Subcutaneous adipose tissue (tissue), 4 donors: ENCODE results near the gene KISS1R. TPM values are rescaled to one million over a fixed set of nuclear protein-coding genes. Genes with fewer than 3 reads are reported as not detected.

Experiments used
- CTCF ChIP-seq: fragments of 450-650 bp; IDR thresholded peaks from one replicate; pipeline ENCODE4 v1.5.1; 2016; ENCODE audit warnings: low read depth, mild to moderate bottlenecking, control low read depth, antibody characterized with exemption, moderate library complexity
- total RNA-seq, 4 donors: library from RNA; depleted of rRNA; stranded (reverse); fragments of >200 nt; gene quantifications; one replicate each; pipeline ENCODE4 v1.1.0, GENCODE V29; 2016

The KISS1R gene
- total RNA-seq, 4 donors from 2014 or later = not detected

GRCh38 chr19:938233-938923, 21.2 kb downstream of the KISS1R start:
- TF ChIP-seq CTCF = no peak

GRCh38 chr19:939439-939838, 22.3 kb downstream of the KISS1R start:
- TF ChIP-seq CTCF = no peak

GRCh38 chr19:939922-940321, 22.8 kb downstream of the KISS1R start:
- TF ChIP-seq CTCF = no peak

GRCh38 chr19:940591-941291, 23.6 kb downstream of the KISS1R start:
- no peak for TF ChIP-seq CTCF

GRCh38 chr19:941292-942132, 24.4 kb downstream of the KISS1R start:
- TF ChIP-seq CTCF = no peak

GRCh38 chr19:942133-942645, 25.1 kb downstream of the KISS1R start:
- TF ChIP-seq CTCF = no peak

GRCh38 chr19:943551-944170, 26.5 kb downstream of the KISS1R start:
- no peak for TF ChIP-seq CTCF
